ENCODE measurements around the gene APOBEC3A.

APOBEC3A gene

DNA sequence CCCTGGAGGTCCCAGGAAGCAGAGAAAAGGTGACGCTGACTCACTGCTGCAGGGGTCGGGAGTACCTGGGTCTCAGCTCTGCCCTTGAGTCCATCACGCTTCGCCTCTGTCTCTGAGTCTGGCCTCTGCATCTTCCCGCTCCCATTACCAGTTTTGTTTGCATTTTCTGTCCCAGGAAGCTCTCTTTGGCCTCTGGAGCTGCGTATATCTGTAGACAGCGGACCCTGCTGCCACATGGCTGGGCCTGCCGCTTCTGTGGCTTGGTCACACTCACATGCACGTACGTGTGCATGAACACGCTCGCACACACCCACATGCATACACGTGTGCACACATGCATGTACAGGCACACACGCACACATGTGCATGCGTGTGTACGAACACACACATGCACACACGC, 20.8 kb upstream of the APOBEC3A start:
- TF ChIP-seq, protein P1, sequence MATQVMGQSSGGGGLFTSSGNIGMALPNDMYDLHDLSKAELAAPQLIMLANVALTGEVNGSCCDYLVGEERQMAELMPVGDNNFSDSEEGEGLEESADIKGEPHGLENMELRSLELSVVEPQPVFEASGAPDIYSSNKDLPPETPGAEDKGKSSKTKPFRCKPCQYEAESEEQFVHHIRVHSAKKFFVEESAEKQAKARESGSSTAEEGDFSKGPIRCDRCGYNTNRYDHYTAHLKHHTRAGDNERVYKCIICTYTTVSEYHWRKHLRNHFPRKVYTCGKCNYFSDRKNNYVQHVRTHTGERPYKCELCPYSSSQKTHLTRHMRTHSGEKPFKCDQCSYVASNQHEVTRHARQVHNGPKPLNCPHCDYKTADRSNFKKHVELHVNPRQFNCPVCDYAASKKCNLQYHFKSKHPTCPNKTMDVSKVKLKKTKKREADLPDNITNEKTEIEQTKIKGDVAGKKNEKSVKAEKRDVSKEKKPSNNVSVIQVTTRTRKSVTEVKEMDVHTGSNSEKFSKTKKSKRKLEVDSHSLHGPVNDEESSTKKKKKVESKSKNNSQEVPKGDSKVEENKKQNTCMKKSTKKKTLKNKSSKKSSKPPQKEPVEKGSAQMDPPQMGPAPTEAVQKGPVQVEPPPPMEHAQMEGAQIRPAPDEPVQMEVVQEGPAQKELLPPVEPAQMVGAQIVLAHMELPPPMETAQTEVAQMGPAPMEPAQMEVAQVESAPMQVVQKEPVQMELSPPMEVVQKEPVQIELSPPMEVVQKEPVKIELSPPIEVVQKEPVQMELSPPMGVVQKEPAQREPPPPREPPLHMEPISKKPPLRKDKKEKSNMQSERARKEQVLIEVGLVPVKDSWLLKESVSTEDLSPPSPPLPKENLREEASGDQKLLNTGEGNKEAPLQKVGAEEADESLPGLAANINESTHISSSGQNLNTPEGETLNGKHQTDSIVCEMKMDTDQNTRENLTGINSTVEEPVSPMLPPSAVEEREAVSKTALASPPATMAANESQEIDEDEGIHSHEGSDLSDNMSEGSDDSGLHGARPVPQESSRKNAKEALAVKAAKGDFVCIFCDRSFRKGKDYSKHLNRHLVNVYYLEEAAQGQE (IDR thresholded peaks at IDR 0.05; ENCODE audit: insufficient read depth in 1 of 2, low read depth in 2 of 2, low read length in 2 of 2) = no peak
- no peak for TF ChIP-seq TAF1 (IDR thresholded peaks at IDR 0.05; ENCODE audit: borderline replicate concordance, insufficient read depth, low read length)

DNA sequence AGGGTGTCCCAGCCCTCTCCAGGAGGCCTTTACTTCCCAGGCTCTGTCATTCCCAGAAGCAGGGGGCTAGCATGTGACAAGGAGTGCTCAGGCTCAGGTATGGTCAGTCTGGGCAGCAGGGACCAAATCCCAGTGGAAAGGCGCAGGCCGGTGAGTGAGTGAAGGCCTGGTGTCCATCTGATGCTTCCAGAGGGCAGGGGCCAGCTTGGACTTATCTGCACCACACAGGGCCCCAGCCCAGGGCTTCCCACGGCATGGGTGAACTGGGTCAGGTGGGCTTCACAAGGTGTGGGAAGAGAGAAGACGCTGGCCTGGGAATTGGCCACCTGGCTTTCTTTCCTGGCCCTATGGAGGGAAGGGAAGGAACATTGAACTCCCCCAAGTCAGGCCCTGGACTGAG, 20.4 kb upstream of the APOBEC3A start:
- TF ChIP-seq FOXP2 (optimal IDR thresholded peaks at IDR 0.05; ENCODE audit: borderline replicate concordance, extremely low read depth, extremely low read length, insufficient read depth) (no peak), TAF1 (IDR thresholded peaks at IDR 0.05; ENCODE audit: borderline replicate concordance, insufficient read depth, low read length) (no peak), POLR2AphosphoS5 (IDR thresholded peaks at IDR 0.05; ENCODE audit: low read depth, low read length) (no peak), SIN3A (IDR thresholded peaks at IDR 0.05; ENCODE audit: borderline replicate concordance, insufficient read depth, low read length) (no peak)
- TF ChIP-seq, protein P1 (IDR thresholded peaks at IDR 0.05; ENCODE audit: insufficient read depth in 1 of 2, low read depth in 2 of 2, low read length in 2 of 2) = no peak

DNA sequence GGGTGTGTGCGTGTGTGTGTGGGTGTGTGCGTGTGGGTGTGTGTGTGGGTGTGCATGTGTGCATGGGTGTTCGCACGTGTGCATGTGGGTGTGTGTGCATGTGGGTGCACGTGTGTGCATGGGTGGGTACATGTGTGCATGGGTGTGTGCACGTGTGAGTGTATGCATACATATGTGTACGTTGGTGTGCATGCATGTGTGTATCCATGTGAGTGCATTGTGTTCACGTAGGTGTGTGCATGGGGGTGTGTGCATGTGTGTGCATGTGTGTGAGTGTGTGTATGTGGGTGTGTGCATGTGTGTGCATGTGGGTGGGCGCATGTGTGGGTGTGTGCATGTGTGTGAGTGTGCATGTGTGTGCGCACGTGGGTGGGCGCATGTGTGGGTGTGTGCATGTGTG, 19.9 kb upstream of the APOBEC3A start:
- TF ChIP-seq SIN3A (IDR thresholded peaks at IDR 0.05; ENCODE audit: borderline replicate concordance, insufficient read depth, low read length) = no peak

DNA sequence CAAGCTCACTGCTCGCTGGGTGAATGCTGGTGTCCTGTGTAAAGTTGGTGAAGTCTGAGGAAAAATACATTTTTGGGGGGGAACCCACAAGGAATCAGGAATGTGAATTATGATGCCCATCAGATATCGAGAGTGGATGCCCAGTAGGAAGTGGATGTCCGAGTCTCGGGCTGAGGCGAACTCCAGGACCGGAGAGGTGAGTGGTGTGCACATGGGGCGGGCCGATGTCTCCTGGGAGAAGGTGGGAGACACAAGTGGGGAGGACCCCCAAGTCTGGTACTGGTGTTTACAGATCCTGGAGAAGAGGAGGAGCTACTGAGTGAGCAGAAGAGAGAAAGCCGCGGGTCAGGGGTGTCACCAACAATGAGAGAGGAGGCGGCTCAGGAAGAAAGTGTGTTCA, 19.2 kb upstream of the APOBEC3A start:
- TF ChIP-seq POLR2AphosphoS5 (IDR thresholded peaks at IDR 0.05; ENCODE audit: low read depth, low read length) = no peak

- TF ChIP-seq SIN3A (IDR thresholded peaks at IDR 0.05; ENCODE audit: borderline replicate concordance, insufficient read depth, low read length) (no peak), FOXP2 (optimal IDR thresholded peaks at IDR 0.05; ENCODE audit: borderline replicate concordance, extremely low read depth, extremely low read length, insufficient read depth) (no peak), POLR2AphosphoS5 (IDR thresholded peaks at IDR 0.05; ENCODE audit: low read depth, low read length) (no peak), TAF1 (IDR thresholded peaks at IDR 0.05; ENCODE audit: borderline replicate concordance, insufficient read depth, low read length) (no peak)
- TF ChIP-seq, protein P1 (IDR thresholded peaks at IDR 0.05; ENCODE audit: insufficient read depth in 1 of 2, low read depth in 2 of 2, low read length in 2 of 2) = no peak
Measured at GRCh38 chr22:38938925-38939324, 18.5 kb upstream of the APOBEC3A start.

GRCh38 chr22:38940811-38941384, 16.5 kb upstream of the APOBEC3A start:
- TF ChIP-seq SIN3A (IDR thresholded peaks at IDR 0.05; ENCODE audit: borderline replicate concordance, insufficient read depth, low read length) = no peak
- no peak for TF ChIP-seq POLR2AphosphoS5 (IDR thresholded peaks at IDR 0.05; ENCODE audit: low read depth, low read length)
- TF ChIP-seq, protein P1 (IDR thresholded peaks at IDR 0.05; ENCODE audit: insufficient read depth in 1 of 2, low read depth in 2 of 2, low read length in 2 of 2) = no peak
- TF ChIP-seq TAF1 (IDR thresholded peaks at IDR 0.05; ENCODE audit: borderline replicate concordance, insufficient read depth, low read length) = no peak
- TF ChIP-seq FOXP2 (optimal IDR thresholded peaks at IDR 0.05; ENCODE audit: borderline replicate concordance, extremely low read depth, extremely low read length, insufficient read depth) = no peak
